Right ventricle myocardium inferior (tissue), 1 donor: ENCODE measurements around the gene PAK6. TPM values are rescaled to one million over a fixed set of nuclear protein-coding genes. Genes with fewer than 3 reads are reported as not detected.

Experiments
- ATAC-seq: fragments of 200-7000 bp; cut with Tn5 transposase; one replicate; pipeline ENCODE4 v1.9.1; 2020; ENCODE audit warnings: mild to moderate bottlenecking, moderate library complexity
- DNase-seq: peaks from one replicate; pipeline ENCODE4 v3.0.0; 2021; ENCODE audit errors: missing footprints
- intact Hi-C: fragments of 100-400 bp; cut with DNase I; formaldehyde crosslinking; loops from one replicate; pipeline ENCODE4 v1.11.0; 2022
- total RNA-seq: library from RNA; stranded (reverse); fragmentation: NEBNext Ultra II Directional; extraction: Animal tissue kit (Norgen Biotek cat#: 25700); gene quantifications from one replicate; pipeline ENCODE4 v1.2.1, GENCODE V29; 2021
- donor health status: DM: no; HTN: yes; CAD: no; lungs with severe emphysema.

PAK6 gene
- total RNA-seq, 1 donor from 2014 or later, result 10.1 TPM

- DNase-seq (no peak), ATAC-seq (no peak)
- intact Hi-C loops, result no loop called here
Observed at GRCh38 chr15:40297356-40297755, 58.5 kb downstream of the PAK6 start.

GRCh38 chr15:40298216-40298935 lies 59.5 kb downstream of the PAK6 start:
- DNase-seq (no peak), ATAC-seq (no peak)
- intact Hi-C loops, result no loop called here

GRCh38 chr15:40300367-40300766 lies 61.5 kb downstream of the PAK6 start:
- ATAC-seq (no peak), DNase-seq (no peak)
- intact Hi-C loops, result no loop called here

GRCh38 chr15:40300771-40301170 lies 61.9 kb downstream of the PAK6 start:
- intact Hi-C loops, result no loop called here
- DNase-seq, result no peak

GRCh38 chr15:40301467-40302179 lies 62.8 kb downstream of the PAK6 start:
- ATAC-seq, result peak; percentile 43
- DNase-seq, result no peak
- intact Hi-C loops, result no loop called here

More at GRCh38 chr15:40300771-40301170, 61.9 kb downstream of the PAK6 start:
- no peak for ATAC-seq

- ATAC-seq, result no peak
- no peak for DNase-seq
- intact Hi-C loops, result no loop called here
Observed at GRCh38 chr15:40302288-40302886, 63.5 kb downstream of the PAK6 start.

GRCh38 chr15:40302981-40303380 lies 64.1 kb downstream of the PAK6 start:
- ATAC-seq (no peak), DNase-seq (no peak)
- intact Hi-C loops, result no loop called here

- no peak for ATAC-seq
- intact Hi-C loops, result no loop called here
- DNase-seq, result no peak
Observed at GRCh38 chr15:40303576-40303975, 64.7 kb downstream of the PAK6 start.

- intact Hi-C loops, result no loop called here
- ATAC-seq, result no peak
- no peak for DNase-seq
Observed at GRCh38 chr15:40305281-40305680, 66.4 kb downstream of the PAK6 start.

GRCh38 chr15:40306371-40306770 lies 67.5 kb downstream of the PAK6 start:
- no peak for DNase-seq
- ATAC-seq, result no peak
- intact Hi-C loops, result no loop called here

- intact Hi-C loops, result no loop called here
- DNase-seq (no peak), ATAC-seq (no peak)
Observed at GRCh38 chr15:40306908-40307307, 68.0 kb downstream of the PAK6 start.

GRCh38 chr15:40307421-40308211 lies 68.8 kb downstream of the PAK6 start, which contains the start of gene PLCB2:
Gene PLCB2, minus strand, starts transcription at chr15:40307935. Its CDS starts 263 bp downstream, at chr15:40307672.
- peak; percentile 57 for ATAC-seq
- intact Hi-C loops, result no loop called here
- DNase-seq, result peak; percentile 81

GRCh38 chr15:40309344-40309862 lies 70.5 kb downstream of the PAK6 start:
- no peak for DNase-seq
- intact Hi-C loops, result no loop called here
- no peak for ATAC-seq

GRCh38 chr15:40310001-40310959 lies 71.4 kb downstream of the PAK6 start:
- peak; percentile 81 for DNase-seq
- ATAC-seq, result peak; percentile 74
- intact Hi-C loops, result loop anchor here (1.0 to 5.0 kb wide), 2 partner anchors 31 to 93 kb away; no protein-coding TSS in a partner anchor

GRCh38 chr15:40310993-40311392 lies 72.1 kb downstream of the PAK6 start:
- DNase-seq (no peak), ATAC-seq (no peak)
- intact Hi-C loops, result loop anchor here (1.0 to 5.0 kb wide), 2 partner anchors 32 to 94 kb away; no protein-coding TSS in a partner anchor

GRCh38 chr15:40312370-40313158 lies 73.7 kb downstream of the PAK6 start:
- ATAC-seq (no peak), DNase-seq (no peak)
- intact Hi-C loops, result loop anchor here (5.0 kb wide), 1 partner anchor 95 kb away; no protein-coding TSS in a partner anchor
